GM21576 (cell line): ENCODE data around the gene GJB4.
A peak's percentile ranks its signal among the peaks of the same experiment; 100 is the strongest.

ENCODE experiments used
- ATAC-seq: cut with Tn5 transposase; IDR thresholded peaks from one replicate; pipeline ENCODE4 v1.9.1; 2021; ENCODE audit warnings: mild to moderate bottlenecking, moderate library complexity; ENCODE audit not compliant: unreplicated experiment

The GJB4 gene

GRCh38 chr1:34777519-34778321 lies 18.2 kb downstream of the GJB4 start:
- ATAC-seq, result no peak

GRCh38 chr1:34778381-34778780 lies 18.8 kb downstream of the GJB4 start:
- no peak for ATAC-seq

- no peak for ATAC-seq
Observed at GRCh38 chr1:34779005-34779404, 19.5 kb downstream of the GJB4 start.

GRCh38 chr1:34779526-34779925 lies 20.0 kb downstream of the GJB4 start:
- ATAC-seq, result no peak

- ATAC-seq, result no peak
Observed at GRCh38 chr1:34779962-34780361, 20.4 kb downstream of the GJB4 start.

- ATAC-seq, result no peak
Observed at GRCh38 chr1:34780528-34780927, 21.0 kb downstream of the GJB4 start.

GRCh38 chr1:34781071-34781843 lies 21.7 kb downstream of the GJB4 start, which contains the start of gene GJB3:
Gene GJB3, plus strand, starts transcription at chr1:34781214. Its CDS starts 3,549 bp downstream, at chr1:34784763.
- ATAC-seq, result no peak

GRCh38 chr1:34781844-34782391 lies 22.4 kb downstream of the GJB4 start:
- ATAC-seq, result no peak

- no peak for ATAC-seq
Observed at GRCh38 chr1:34784751-34785221, 25.2 kb downstream of the GJB4 start.

- no peak for ATAC-seq
Observed at GRCh38 chr1:34785231-34785874, 25.8 kb downstream of the GJB4 start.

- no peak for ATAC-seq
Observed at GRCh38 chr1:34785875-34786470, 26.4 kb downstream of the GJB4 start.

GRCh38 chr1:34786521-34787325 lies 27.2 kb downstream of the GJB4 start:
- peak; percentile 55 for ATAC-seq

GRCh38 chr1:34787461-34788420 lies 28.2 kb downstream of the GJB4 start:
- ATAC-seq, result no peak

- no peak for ATAC-seq
Observed at GRCh38 chr1:34790985-34791384, 31.4 kb downstream of the GJB4 start.

- no peak for ATAC-seq
Observed at GRCh38 chr1:34792424-34792823, 32.9 kb downstream of the GJB4 start.

GRCh38 chr1:34792868-34793727 lies 33.6 kb downstream of the GJB4 start, which contains the start of gene GJA4:
Gene GJA4, plus strand, starts transcription at chr1:34792999. Its CDS starts 1,215 bp downstream, at chr1:34794214.
- no peak for ATAC-seq

GRCh38 chr1:34794001-34794789 lies 34.7 kb downstream of the GJB4 start:
- no peak for ATAC-seq
